Measurements from ENCODE around the gene HDDC3.
A peak's percentile ranks its signal among the peaks of the same experiment; 100 is the strongest.

HDDC3 gene, protein sequence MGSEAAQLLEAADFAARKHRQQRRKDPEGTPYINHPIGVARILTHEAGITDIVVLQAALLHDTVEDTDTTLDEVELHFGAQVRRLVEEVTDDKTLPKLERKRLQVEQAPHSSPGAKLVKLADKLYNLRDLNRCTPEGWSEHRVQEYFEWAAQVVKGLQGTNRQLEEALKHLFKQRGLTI

GRCh38 chr15:90931828-90932659, at the start of gene HDDC3:
Gene HDDC3 (minus strand): TSS chr15:90932549. CDS start chr15:90932540, 9 bp downstream.
- DNase-seq: peak; percentile 82

DNA sequence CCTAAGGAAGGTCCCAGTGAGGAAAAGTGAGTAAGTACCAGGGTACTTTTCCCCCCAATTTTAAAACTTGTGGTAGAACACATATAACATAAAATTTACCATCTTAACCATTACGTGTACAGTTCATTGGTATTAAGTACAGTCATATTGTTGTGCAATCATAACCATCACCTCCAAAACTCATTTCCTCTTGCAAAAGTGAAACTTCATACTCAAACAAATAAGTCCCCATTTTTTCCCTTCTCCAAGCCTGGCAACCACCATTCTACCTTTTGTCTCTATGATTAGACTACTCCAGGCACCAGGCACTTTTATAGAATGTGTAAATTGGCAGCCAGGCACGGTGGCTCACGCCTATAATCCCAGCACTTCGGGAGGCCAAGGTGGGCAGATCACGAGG, 49.8 kb upstream of the HDDC3 start:
- DNase-seq: no peak

DNA sequence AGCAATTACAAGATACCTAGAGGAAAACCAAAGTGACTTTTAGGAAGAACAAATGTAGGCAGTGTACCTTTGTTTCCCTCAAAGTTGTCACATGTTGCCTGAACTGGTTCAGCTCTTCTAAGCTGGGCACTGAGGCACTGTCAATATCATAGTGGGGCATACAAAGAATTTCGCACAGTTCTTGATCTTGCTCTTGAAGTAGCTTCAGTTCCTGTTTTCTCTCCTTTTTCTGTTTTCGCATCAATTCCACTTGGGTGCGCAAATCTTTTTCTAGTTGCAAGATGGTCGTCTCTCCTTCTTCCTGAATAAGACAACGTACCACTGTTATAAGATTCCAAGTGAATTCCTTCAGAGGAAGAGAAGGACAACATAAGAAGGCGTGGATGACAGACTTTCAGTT, 49.3 kb upstream of the HDDC3 start:
- DNase-seq: no peak

- DNase-seq: no peak
Observed at GRCh38 chr15:90979582-90979981, 47.2 kb upstream of the HDDC3 start.

DNA sequence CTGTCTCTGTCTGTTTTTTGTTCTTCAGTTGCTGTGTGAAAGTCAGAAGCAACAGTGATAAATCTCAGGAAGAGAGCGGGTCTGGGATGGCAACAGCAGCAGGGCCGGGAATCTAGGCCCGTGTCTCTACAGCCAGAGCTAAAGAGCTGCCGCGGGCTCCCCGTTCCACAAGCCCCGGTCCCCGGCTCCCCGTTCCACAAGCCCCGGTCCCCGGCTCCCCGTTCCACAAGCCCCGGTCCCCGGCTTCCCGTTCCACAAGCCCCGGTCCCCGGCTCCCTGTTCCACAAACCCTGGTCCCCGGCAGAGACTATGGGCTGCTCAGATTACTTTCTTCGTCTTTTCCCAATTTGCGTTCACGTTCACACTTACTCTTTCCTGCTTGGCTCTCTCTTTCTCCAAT, 41.9 kb upstream of the HDDC3 start:
- no peak for DNase-seq

DNA sequence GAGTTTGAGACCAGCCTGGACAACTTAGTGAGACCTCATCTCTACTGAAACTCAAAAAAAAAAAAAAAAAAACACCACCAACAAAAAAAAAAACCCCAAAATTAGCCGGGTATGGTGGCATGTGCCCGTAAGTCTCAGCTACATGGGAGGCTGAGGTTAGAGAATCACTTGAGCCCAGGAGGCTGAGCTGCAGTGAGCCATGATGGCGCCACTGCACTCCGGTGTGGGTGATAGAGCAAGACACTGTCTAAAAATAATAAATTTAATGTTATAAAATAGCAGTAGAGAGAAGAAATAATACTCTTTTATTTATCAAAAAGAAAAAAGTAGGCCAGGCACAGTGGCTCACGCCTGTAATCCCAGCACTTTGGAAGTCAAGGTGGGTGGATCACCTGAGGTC, 39.8 kb upstream of the HDDC3 start:
- no peak for DNase-seq

DNA sequence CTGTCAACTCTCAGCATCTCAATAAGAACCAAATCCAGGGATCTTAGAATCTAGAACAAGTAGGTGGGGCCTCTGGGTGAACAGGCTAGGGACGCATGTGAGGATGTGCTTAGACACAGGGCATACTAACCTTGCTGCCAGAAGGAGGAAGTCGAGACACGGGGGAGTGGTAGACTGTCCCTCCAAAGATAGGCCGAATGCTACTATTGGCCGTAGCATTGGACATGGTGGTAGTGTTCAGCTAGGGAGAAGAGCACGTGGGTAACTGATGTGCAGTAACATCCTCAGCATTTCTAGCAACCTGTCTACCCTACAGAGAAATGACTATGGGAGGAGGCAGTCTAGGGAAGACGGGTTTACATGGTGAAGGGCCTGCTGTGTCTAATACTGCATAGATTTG, 37.9 kb upstream of the HDDC3 start:
- DNase-seq: no peak

DNA sequence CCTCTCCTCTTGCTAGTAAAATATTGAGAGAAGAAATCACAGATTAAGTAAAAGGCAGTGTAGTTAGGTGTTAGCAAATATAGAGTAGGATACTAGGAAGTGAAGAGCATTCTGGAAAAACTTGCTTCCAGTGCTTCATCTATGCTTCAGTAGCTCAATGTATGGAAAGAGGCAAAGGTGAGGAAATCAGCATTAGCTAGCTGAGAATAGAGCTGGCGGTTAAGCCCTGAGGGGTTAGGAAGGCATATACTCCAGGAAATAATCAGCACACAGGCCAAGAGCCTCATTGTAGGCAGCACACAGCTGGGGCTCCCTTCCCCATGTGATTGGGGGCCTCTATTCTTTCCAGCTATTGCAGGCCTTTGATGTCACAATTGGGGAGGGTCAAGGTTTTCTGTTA, 36.1 kb upstream of the HDDC3 start:
- DNase-seq: no peak

- DNase-seq: no peak
Observed at GRCh38 chr15:90967206-90967605, 34.9 kb upstream of the HDDC3 start.

- no peak for DNase-seq
Observed at GRCh38 chr15:90966262-90966661, 33.9 kb upstream of the HDDC3 start.

DNA sequence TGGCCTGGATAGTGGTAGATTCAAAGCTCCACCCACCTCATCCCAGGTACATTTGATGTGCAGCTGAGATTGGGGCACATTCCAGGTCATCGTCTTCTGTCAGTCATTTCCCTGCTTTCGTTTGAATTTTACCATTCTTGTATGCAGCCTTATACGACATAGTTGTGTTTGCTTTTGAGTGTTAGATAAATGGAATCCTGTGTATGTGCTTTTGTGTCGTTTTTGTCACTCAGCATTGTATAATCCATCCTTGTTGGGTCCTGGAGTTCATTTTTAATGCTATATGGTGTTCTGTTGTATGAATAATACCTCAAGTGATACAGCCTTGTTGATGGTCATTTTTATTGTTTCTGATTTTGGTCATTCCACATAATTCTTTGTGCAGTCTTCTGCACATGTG, 29.7 kb upstream of the HDDC3 start:
- no peak for DNase-seq

DNA sequence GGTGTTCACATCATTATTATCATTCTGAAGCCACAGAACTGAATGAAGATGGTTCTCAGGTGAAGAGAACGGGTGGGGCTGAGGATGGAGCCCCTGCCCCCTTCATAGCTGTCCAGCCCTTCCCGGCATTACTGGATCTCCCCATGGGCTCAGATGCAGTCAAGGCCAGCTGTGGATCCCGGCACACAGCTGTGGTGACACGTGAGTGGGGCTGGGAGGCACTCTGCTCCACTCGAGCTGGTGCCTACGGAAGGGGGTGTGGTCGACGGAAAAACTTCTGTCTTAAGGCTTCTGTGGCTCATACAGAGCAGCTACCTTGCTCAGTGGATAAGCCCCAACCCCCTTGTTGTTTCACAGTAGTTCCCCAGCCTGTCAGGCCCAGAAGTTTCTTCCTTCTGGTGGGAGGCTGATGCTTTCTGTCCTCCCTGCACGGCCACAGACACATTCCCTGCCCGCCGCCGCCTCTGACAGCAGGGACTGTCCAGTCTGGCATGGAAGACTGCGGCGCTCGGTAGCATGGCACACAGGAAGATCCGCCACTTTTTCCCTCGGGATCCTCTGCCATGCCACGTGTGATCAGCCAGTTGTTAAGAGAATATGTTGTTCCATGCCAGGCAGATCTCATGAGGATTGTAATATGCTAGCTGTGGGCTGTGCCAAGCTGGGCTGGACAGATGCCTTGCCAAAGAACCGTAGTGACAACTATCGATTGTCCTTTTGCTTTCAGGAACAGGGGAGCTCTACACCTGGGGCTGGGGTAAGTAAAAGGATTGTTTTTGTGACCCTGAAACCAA, 28.1 kb upstream of the HDDC3 start:
- DNase-seq: no peak

- no peak for DNase-seq
Observed at GRCh38 chr15:90959894-90960293, 27.5 kb upstream of the HDDC3 start.

- DNase-seq: no peak
Observed at GRCh38 chr15:90959028-90959595, 26.8 kb upstream of the HDDC3 start.

GRCh38 chr15:90957791-90958190, 25.4 kb upstream of the HDDC3 start:
- DNase-seq: peak; percentile 62

DNA sequence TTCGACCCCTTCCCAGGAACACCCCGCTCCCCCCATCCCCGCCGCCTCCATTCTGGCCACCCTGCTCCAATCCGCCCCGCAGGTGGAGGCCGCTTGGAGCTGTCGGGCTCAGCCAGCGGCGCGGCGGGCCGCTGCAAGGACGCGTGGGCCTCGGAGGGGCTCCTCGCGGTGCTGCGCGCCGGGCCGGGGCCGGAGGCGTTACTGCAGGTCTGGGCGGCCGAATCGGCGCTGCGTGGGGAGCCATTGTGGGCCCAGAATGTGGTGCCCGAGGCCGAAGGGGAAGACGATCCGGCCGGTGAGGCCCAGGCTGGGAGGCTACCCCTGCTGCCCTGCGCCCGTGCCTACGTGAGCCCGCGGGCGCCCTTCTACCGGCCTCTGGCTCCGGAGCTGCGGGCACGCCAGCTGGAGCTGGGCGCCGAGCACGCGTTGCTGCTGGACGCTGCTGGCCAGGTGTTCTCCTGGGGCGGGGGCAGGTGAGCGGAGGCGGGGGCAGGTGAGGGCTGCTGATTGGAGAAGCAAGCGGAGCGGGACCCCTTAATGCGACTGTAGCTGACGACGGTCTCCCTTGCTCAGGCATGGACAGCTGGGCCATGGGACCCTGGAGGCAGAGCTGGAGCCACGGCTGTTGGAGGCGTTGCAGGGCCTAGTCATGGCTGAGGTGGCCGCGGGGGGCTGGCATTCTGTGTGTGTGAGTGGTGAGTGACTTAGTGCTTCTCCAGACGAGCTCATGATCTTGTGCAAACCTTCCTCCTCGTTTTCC, 24.9 kb upstream of the HDDC3 start:
- peak; percentile 85 for DNase-seq

DNA sequence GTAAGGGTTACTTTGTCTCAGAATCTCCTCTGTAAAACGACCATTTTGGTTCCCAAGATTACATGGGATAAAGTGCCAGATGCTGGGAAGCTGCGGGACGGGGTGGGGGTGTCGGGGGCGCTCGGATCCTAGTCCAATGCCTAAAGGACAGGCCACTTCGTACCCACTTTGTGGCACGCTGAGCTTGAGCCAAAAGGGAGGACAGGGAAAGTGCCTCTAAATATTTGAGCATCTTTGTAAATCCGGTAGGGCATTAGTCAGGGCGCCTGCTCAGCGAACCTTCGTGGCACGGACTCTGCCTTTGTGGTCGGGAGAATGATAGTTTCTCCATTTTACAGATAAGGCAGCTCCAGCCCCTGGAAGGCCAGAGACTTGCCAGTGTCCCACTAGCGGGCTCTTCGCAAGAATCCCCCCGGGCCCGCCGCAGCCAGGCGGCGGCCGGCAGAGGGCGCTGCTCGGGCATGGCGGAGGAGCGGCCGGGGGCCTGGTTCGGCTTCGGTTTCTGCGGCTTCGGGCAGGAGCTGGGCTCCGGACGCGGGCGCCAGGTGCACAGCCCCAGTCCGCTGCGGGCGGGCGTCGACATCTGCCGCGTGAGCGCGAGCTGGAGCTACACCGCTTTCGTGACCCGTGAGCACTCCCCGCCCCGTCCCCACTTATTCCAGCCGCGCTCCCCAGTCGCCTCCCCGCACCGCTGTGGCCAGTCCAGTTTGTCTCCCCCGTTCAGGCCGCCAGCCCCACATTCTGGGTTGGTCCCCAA, 24.1 kb upstream of the HDDC3 start:
- DNase-seq: peak; percentile 72

GRCh38 chr15:90955624-90956273, 23.4 kb upstream of the HDDC3 start:
- peak; percentile 85 for DNase-seq

- no peak for DNase-seq
Observed at GRCh38 chr15:90954712-90955623, 22.6 kb upstream of the HDDC3 start, which contains the start of gene RCCD1. Gene RCCD1 (plus strand): TSS chr15:90954884. CDS start chr15:90956735, 1,851 bp downstream.
